Stimulated activated CD4-positive, alpha-beta T cell treated with anti-CD3 and anti-CD28 coated beads, Interleukin-1b, Interleukin-23, amount 100 ng/mL, for 4 hours (primary cell): ENCODE results near the gene VWA3B.

Source experiments
- DNase-seq, 2 donors: peaks; one replicate each; pipeline ENCODE4 v3.0.0-alpha.2; 2020; ENCODE audit warnings: low read depth in 2 of 2

Gene VWA3B

GRCh38 chr2:98332989-98333388, 246.0 kb downstream of the VWA3B start:
- DNase-seq, result no peak

GRCh38 chr2:98333922-98334321, 247.0 kb downstream of the VWA3B start:
- no peak for DNase-seq

- DNase-seq, result no peak
Observed at GRCh38 chr2:98334439-98335078, 247.6 kb downstream of the VWA3B start.

GRCh38 chr2:98335271-98335670, 248.3 kb downstream of the VWA3B start:
- DNase-seq, result no peak

- no peak for DNase-seq
Observed at GRCh38 chr2:98341241-98341640, 254.3 kb downstream of the VWA3B start.

- no peak for DNase-seq
Observed at GRCh38 chr2:98343285-98343684, 256.3 kb downstream of the VWA3B start.

- DNase-seq, result peak in 1 of 2 donors; percentile 9
Observed at GRCh38 chr2:98346311-98347236, 259.6 kb downstream of the VWA3B start, which contains the start of gene CNGA3. CNGA3 (plus strand) TSS chr2:98346456; CDS start chr2:98369976, 23,520 bp downstream.

GRCh38 chr2:98347298-98348065, 260.5 kb downstream of the VWA3B start:
- no peak for DNase-seq

- no peak for DNase-seq
Observed at GRCh38 chr2:98348066-98348561, 261.1 kb downstream of the VWA3B start.

- no peak for DNase-seq
Observed at GRCh38 chr2:98350411-98350810, 263.4 kb downstream of the VWA3B start.

GRCh38 chr2:98355881-98356280, 268.9 kb downstream of the VWA3B start:
- DNase-seq, result no peak

GRCh38 chr2:98356729-98357128, 269.8 kb downstream of the VWA3B start:
- no peak for DNase-seq

- no peak for DNase-seq
Observed at GRCh38 chr2:98357849-98358248, 270.9 kb downstream of the VWA3B start.

- DNase-seq, result no peak
Observed at GRCh38 chr2:98359986-98360385, 273.0 kb downstream of the VWA3B start.
